AG09319 (cell line): ENCODE measurements around the gene ZBTB25.

Experiments used
- DNase-seq: peaks from one replicate; pipeline ENCODE4 v3.0.0-alpha.2; 2010; ENCODE audit warnings: low read depth; ENCODE audit errors: extremely low read depth
- TF ChIP-seq, protein P1 (sequence below): IDR thresholded peaks from 2 replicates; pipeline ENCODE4 v1.5.1; 2011; ENCODE audit warnings: low read depth, mild to moderate bottlenecking, inconsistent platforms, low read length, moderate library complexity

ZBTB25 gene

DNA sequence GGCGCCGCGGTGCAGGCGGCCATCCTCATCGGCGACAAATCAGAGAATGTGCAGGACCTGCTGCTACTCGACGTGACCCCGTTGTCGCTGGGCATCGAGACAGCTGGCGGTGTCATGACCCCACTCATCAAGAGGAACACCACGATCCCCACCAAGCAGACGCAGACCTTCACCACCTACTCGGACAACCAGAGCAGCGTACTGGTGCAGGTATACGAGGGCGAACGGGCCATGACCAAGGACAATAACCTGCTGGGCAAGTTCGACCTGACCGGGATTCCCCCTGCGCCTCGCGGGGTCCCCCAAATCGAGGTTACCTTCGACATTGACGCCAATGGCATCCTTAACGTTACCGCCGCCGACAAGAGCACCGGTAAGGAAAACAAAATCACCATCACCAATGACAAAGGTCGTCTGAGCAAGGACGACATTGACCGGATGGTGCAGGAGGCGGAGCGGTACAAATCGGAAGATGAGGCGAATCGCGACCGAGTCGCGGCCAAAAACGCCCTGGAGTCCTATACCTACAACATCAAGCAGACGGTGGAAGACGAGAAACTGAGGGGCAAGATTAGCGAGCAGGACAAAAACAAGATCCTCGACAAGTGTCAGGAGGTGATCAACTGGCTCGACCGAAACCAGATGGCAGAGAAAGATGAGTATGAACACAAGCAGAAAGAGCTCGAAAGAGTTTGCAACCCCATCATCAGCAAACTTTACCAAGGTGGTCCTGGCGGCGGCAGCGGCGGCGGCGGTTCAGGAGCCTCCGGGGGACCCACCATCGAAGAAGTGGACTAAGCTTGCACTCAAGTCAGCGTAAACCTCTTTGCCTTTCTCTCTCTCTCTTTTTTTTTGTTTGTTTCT is 38.6 kb upstream of the ZBTB25 start:
- TF ChIP-seq, protein P1, sequence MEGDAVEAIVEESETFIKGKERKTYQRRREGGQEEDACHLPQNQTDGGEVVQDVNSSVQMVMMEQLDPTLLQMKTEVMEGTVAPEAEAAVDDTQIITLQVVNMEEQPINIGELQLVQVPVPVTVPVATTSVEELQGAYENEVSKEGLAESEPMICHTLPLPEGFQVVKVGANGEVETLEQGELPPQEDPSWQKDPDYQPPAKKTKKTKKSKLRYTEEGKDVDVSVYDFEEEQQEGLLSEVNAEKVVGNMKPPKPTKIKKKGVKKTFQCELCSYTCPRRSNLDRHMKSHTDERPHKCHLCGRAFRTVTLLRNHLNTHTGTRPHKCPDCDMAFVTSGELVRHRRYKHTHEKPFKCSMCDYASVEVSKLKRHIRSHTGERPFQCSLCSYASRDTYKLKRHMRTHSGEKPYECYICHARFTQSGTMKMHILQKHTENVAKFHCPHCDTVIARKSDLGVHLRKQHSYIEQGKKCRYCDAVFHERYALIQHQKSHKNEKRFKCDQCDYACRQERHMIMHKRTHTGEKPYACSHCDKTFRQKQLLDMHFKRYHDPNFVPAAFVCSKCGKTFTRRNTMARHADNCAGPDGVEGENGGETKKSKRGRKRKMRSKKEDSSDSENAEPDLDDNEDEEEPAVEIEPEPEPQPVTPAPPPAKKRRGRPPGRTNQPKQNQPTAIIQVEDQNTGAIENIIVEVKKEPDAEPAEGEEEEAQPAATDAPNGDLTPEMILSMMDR = no peak
- no peak for DNase-seq

DNA sequence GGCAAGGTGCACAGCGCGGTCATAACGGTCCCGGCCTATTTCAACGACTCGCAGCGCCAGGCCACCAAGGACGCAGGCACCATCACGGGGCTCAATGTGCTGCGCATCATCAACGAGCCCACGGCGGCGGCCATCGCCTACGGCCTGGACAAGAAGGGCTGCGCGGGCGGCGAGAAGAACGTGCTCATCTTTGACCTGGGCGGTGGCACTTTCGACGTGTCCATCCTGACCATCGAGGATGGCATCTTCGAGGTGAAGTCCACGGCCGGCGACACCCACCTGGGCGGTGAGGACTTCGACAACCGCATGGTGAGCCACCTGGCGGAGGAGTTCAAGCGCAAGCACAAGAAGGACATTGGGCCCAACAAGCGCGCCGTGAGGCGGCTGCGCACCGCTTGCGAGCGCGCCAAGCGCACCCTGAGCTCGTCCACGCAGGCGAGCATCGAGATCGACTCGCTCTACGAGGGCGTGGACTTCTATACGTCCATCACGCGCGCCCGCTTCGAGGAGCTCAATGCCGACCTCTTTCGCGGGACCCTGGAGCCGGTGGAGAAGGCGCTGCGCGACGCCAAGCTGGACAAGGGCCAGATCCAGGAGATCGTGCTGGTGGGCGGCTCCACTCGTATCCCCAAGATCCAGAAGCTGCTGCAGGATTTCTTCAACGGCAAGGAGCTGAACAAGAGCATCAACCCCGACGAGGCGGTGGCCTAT is 37.8 kb upstream of the ZBTB25 start:
- TF ChIP-seq, protein P1 = no peak
- no peak for DNase-seq

DNA sequence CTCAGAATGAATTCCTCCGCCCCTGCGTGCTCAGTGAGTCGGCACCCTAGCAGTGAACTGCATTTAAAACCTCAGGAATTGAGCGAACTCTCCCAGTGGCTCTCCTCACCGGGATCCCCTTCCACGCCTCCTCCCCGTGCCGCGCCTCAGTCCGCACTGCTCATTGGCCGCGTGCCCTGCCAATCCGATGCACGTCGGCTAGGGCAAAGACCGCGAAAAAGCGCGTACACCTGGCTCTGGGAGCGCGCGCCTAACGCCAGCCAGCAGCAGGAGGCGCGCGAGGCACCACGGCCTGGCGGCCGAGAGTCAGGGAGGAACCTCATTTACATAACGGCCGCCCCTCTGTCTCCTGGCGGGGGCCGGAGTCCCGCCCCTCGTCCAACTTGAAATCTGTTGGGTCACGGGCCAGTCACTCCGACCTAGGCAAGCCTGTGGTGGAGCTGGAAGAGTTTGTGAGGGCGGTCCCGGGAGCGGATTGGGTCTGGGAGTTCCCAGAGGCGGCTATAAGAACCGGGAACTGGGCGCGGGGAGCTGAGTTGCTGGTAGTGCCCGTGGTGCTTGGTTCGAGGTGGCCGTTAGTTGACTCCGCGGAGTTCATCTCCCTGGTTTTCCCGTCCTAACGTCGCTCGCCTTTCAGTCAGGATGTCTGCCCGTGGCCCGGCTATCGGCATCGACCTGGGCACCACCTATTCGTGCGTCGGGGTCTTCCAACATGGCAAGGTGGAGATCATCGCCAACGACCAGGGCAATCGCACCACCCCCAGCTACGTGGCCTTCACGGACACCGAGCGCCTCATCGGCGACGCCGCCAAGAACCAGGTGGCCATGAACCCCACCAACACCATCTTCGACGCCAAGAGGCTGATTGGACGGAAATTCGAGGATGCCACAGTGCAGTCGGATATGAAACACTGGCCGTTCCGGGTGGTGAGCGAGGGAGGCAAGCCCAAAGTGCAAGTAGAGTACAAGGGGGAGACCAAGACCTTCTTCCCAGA is 36.9 kb upstream of the ZBTB25 start, which contains the start of gene HSPA2:
HSPA2 (plus strand) TSS at position 534 of the 995 bp plus-strand sequence; CDS start at position 643, 109 bp downstream.
- peak; percentile 98 for DNase-seq
- TF ChIP-seq, protein P1 = peak; percentile 91

DNA sequence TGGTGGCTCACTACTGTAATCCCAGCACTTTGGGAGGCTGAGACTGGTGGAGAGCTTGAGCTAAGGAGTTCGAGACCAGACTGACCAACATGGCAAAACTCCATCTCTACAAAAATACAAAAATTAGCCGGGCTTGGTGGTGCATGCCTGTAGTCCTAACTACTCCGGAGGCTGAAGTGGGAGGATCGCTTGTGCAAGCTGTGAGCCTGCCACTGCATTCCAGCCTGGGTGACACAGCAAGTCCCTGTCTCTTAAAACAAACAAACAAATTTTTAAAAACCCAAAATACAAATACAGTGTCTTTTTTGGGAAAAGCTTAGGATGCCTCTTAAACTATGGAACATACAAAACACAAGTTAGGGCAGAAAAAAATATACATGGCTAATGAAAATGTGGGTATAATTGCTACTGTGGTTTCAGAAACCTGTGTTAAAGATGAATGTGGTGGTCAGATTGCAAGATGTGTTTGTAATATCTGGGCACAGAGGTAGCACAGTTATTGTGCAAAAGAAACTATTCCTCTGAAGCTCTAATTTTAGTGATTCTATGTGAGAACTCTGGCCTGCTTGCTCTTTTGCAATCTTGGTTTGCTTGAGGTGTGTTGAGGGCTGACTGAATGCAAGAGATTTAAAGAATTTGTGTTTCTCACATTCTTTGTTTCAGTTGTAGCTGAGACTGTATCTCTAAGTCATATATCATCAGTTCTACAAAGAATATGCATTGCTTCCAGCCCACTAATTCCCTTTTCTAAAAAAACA is 33.0 kb upstream of the ZBTB25 start:
- no peak for DNase-seq
- TF ChIP-seq, protein P1 = no peak

DNA sequence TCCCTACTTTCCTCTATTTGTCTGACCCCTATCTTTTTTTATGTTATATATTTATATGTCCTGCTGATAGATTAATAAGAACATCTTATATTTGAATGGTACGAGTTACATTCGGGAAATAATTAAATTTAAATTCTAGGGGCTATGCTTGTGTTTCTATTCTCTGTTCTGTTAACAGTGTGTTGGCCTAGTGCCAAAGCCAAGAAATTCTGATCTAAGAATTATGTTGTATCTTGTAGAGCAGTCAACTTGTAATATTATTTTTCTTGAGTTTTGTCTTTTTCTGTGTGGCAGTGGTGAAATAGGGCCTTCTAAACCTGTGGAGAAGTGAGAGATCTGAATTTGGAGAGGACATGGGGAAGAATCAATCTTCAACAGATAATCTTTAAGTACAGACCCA is 27.9 kb upstream of the ZBTB25 start:
- DNase-seq = no peak
- TF ChIP-seq, protein P1 = no peak

DNA sequence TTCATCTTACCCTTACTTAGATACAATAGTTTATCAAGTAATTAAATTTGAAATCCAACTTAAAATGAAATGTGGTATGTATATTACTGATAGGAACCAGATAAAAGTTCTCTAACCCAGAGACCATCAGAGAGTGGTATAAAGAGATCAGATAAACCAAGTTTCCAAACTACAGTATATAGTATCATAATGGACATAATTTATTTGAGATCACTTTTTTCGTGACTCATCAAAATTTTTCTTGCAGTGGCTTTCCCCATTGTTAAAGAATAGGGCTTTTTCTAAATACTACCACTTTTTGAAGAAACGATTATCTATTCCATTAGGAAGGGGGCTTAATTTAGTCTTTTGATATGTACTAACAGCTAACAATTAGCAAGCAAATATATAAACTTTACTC is 21.7 kb upstream of the ZBTB25 start:
- TF ChIP-seq, protein P1 = no peak

More for the DNA sequence above, 21.7 kb upstream of the ZBTB25 start:
- DNase-seq = no peak
